ENCODE data around the gene TULP3. TPM values are rescaled to one million over a fixed set of nuclear protein-coding genes. Genes with fewer than 3 reads are reported as not detected.

TULP3 gene
- total and polyA plus RNA-seq, 5 donors = 10.5 to 17.1 (median 14.8) TPM

- Histone ChIP-seq H3K27me3 (ENCODE audit: control insufficient read depth, insufficient read depth) (no peaks in the 10 kb centered on the region), H3K27ac (ENCODE audit: low read length) (no peak overlapping the region), H3K4me3 (ENCODE audit: low read length) (no peak overlapping the region), H3K9me3 (ENCODE audit: control insufficient read depth, low read length) (no peaks in the 10 kb centered on the region), H3K4me1 (ENCODE audit: control insufficient read depth, insufficient read depth, low read length) (peaks cover 3% of the 10 kb centered on the region)
- intact Hi-C loops (cut with DNase I) = loop anchor here in 1 of 4 donors (10.0 kb wide), 1 partner anchor 50 kb away; no protein-coding TSS in a partner anchor
- 43% methylated on average over 2 of the region's 2 CpGs for WGBS
- DNase-seq (no peak), ATAC-seq (no peak)
Measured at GRCh38 chr12:2895051-2895451, 4.4 kb downstream of the TULP3 start.

- Histone ChIP-seq H3K27ac (ENCODE audit: low read length) (no peak overlapping the region), H3K4me1 (ENCODE audit: control insufficient read depth, insufficient read depth, low read length) (peaks cover 3% of the 10 kb centered on the region), H3K9me3 (ENCODE audit: control insufficient read depth, low read length) (no peaks in the 10 kb centered on the region), H3K27me3 (ENCODE audit: control insufficient read depth, insufficient read depth) (no peaks in the 10 kb centered on the region), H3K4me3 (ENCODE audit: low read length) (no peak overlapping the region)
- intact Hi-C loops (cut with DNase I) = loop anchor here in 1 of 4 donors (10.0 kb wide), 1 partner anchor 49 kb away; no protein-coding TSS in a partner anchor
- DNase-seq (no peak), ATAC-seq (no peak)
- 78% methylated on average over 2 of the region's 2 CpGs for WGBS
Measured at GRCh38 chr12:2895511-2895910, 4.8 kb downstream of the TULP3 start.

GRCh38 chr12:2897418-2897817 lies 6.7 kb downstream of the TULP3 start:
- H3K9me3 ChIP-seq (ENCODE audit: control insufficient read depth, low read length) = no peaks in the 10 kb centered on the region
- no peak overlapping the region for H3K27ac ChIP-seq (ENCODE audit: low read length)
- H3K27me3 ChIP-seq (ENCODE audit: control insufficient read depth, insufficient read depth) = no peaks in the 10 kb centered on the region
- ATAC-seq (no peak), DNase-seq (no peak)
- WGBS = 97% methylated on average over 5 of the region's 5 CpGs
- peaks cover 4% of the 10 kb centered on the region for H3K4me1 ChIP-seq (ENCODE audit: control insufficient read depth, insufficient read depth, low read length)
- intact Hi-C loops (cut with DNase I) = loop anchor here in 1 of 4 donors (10.0 kb wide), 1 partner anchor 47 kb away; no protein-coding TSS in a partner anchor
- H3K4me3 ChIP-seq (ENCODE audit: low read length) = no peak overlapping the region

GRCh38 chr12:2900642-2901041 lies 10.0 kb downstream of the TULP3 start:
- Histone ChIP-seq H3K27ac (ENCODE audit: low read length) (no peak overlapping the region), H3K27me3 (ENCODE audit: control insufficient read depth, insufficient read depth) (no peaks in the 10 kb centered on the region), H3K4me3 (ENCODE audit: low read length) (no peak overlapping the region), H3K9me3 (ENCODE audit: control insufficient read depth, low read length) (no peaks in the 10 kb centered on the region), H3K4me1 (ENCODE audit: control insufficient read depth, insufficient read depth, low read length) (peaks cover 4% of the 10 kb centered on the region)
- intact Hi-C loops (cut with DNase I) = no loop called here
- 88% methylated on average over 8 of the region's 8 CpGs for WGBS
- no peak for DNase-seq
- no peak for ATAC-seq

GRCh38 chr12:2902272-2902880 lies 11.7 kb downstream of the TULP3 start:
- Histone ChIP-seq H3K27me3 (ENCODE audit: control insufficient read depth, insufficient read depth) (no peaks in the 10 kb centered on the region), H3K4me1 (ENCODE audit: control insufficient read depth, insufficient read depth, low read length) (peaks cover 3% of the 10 kb centered on the region), H3K4me3 (ENCODE audit: low read length) (no peak overlapping the region), H3K27ac (ENCODE audit: low read length) (no peak overlapping the region), H3K9me3 (ENCODE audit: control insufficient read depth, low read length) (no peaks in the 10 kb centered on the region)
- ATAC-seq = peak; percentile 98
- intact Hi-C loops (cut with DNase I) = no loop called here
- DNase-seq = peak; percentile 27 to 79 (median 68)
- WGBS = 17% methylated on average over 4 of the region's 4 CpGs

GRCh38 chr12:2904260-2904659 lies 13.6 kb downstream of the TULP3 start:
- WGBS = 94% methylated on average over 2 of the region's 2 CpGs
- ATAC-seq = no peak
- no peak overlapping the region for H3K4me3 ChIP-seq (ENCODE audit: low read length)
- H3K9me3 ChIP-seq (ENCODE audit: control insufficient read depth, low read length) = no peaks in the 10 kb centered on the region
- H3K27ac ChIP-seq (ENCODE audit: low read length) = no peak overlapping the region
- DNase-seq = no peak
- intact Hi-C loops (cut with DNase I) = no loop called here
- H3K27me3 ChIP-seq (ENCODE audit: control insufficient read depth, insufficient read depth) = no peaks in the 10 kb centered on the region
- H3K4me1 ChIP-seq (ENCODE audit: control insufficient read depth, insufficient read depth, low read length) = peaks cover 3% of the 10 kb centered on the region

- intact Hi-C loops (cut with DNase I) = no loop called here
- 97% methylated on average over 3 of the region's 3 CpGs for WGBS
- ATAC-seq = no peak
- no peaks in the 10 kb centered on the region for H3K27me3 ChIP-seq (ENCODE audit: control insufficient read depth, insufficient read depth)
- no peak overlapping the region for H3K27ac ChIP-seq (ENCODE audit: low read length)
- H3K4me3 ChIP-seq (ENCODE audit: low read length) = no peak overlapping the region
- DNase-seq = no peak
- H3K4me1 ChIP-seq (ENCODE audit: control insufficient read depth, insufficient read depth, low read length) = no peaks in the 10 kb centered on the region
- H3K9me3 ChIP-seq (ENCODE audit: control insufficient read depth, low read length) = no peaks in the 10 kb centered on the region
Measured at GRCh38 chr12:2912216-2912575, 21.5 kb downstream of the TULP3 start.

- WGBS = 65% methylated on average over 2 of the region's 2 CpGs
- intact Hi-C loops (cut with DNase I) = no loop called here
- Histone ChIP-seq H3K27ac (ENCODE audit: low read length) (no peak overlapping the region), H3K4me3 (ENCODE audit: low read length) (no peak overlapping the region), H3K27me3 (ENCODE audit: control insufficient read depth, insufficient read depth) (no peaks in the 10 kb centered on the region), H3K9me3 (ENCODE audit: control insufficient read depth, low read length) (no peaks in the 10 kb centered on the region), H3K4me1 (ENCODE audit: control insufficient read depth, insufficient read depth, low read length) (no peaks in the 10 kb centered on the region)
- ATAC-seq (no peak), DNase-seq (no peak)
Measured at GRCh38 chr12:2919249-2919648, 28.6 kb downstream of the TULP3 start.

GRCh38 chr12:2922329-2922728 lies 31.6 kb downstream of the TULP3 start:
- Histone ChIP-seq H3K4me1 (ENCODE audit: control insufficient read depth, insufficient read depth, low read length) (no peaks in the 10 kb centered on the region), H3K27me3 (ENCODE audit: control insufficient read depth, insufficient read depth) (no peaks in the 10 kb centered on the region), H3K27ac (ENCODE audit: low read length) (no peak overlapping the region), H3K9me3 (ENCODE audit: control insufficient read depth, low read length) (no peaks in the 10 kb centered on the region), H3K4me3 (ENCODE audit: low read length) (no peak overlapping the region)
- ATAC-seq = no peak
- 97% methylated on average over 2 of the region's 2 CpGs for WGBS
- no peak for DNase-seq
- intact Hi-C loops (cut with DNase I) = no loop called here

GRCh38 chr12:2923057-2923456 lies 32.4 kb downstream of the TULP3 start:
- 98% methylated on average over 9 of the region's 9 CpGs for WGBS
- H3K9me3 ChIP-seq (ENCODE audit: control insufficient read depth, low read length) = no peaks in the 10 kb centered on the region
- DNase-seq = no peak
- no peak overlapping the region for H3K27ac ChIP-seq (ENCODE audit: low read length)
- no peak overlapping the region for H3K4me3 ChIP-seq (ENCODE audit: low read length)
- ATAC-seq = no peak
- H3K27me3 ChIP-seq (ENCODE audit: control insufficient read depth, insufficient read depth) = no peaks in the 10 kb centered on the region
- H3K4me1 ChIP-seq (ENCODE audit: control insufficient read depth, insufficient read depth, low read length) = no peaks in the 10 kb centered on the region
- intact Hi-C loops (cut with DNase I) = no loop called here

- Histone ChIP-seq H3K27ac (ENCODE audit: low read length) (no peak overlapping the region), H3K9me3 (ENCODE audit: control insufficient read depth, low read length) (no peaks in the 10 kb centered on the region), H3K4me3 (ENCODE audit: low read length) (no peak overlapping the region), H3K4me1 (ENCODE audit: control insufficient read depth, insufficient read depth, low read length) (no peaks in the 10 kb centered on the region), H3K27me3 (ENCODE audit: control insufficient read depth, insufficient read depth) (no peaks in the 10 kb centered on the region)
- DNase-seq (no peak), ATAC-seq (peak; percentile 61 to 74)
- WGBS = 68% methylated on average over 3 of the region's 3 CpGs
- intact Hi-C loops (cut with DNase I) = no loop called here
Measured at GRCh38 chr12:2924019-2924418, 33.3 kb downstream of the TULP3 start.

Data from right cardiac atrium (tissue), 5 donors.